NCI-H748 treated with DMSO at 0.1 percent for 48 hours (cell line): ENCODE data around the gene TNFRSF1A.

Source experiments
- DNase-seq: peaks from one replicate; lab custom pipeline; 2025; lab: John Stamatoyannopoulos, UW

Gene TNFRSF1A

DNA sequence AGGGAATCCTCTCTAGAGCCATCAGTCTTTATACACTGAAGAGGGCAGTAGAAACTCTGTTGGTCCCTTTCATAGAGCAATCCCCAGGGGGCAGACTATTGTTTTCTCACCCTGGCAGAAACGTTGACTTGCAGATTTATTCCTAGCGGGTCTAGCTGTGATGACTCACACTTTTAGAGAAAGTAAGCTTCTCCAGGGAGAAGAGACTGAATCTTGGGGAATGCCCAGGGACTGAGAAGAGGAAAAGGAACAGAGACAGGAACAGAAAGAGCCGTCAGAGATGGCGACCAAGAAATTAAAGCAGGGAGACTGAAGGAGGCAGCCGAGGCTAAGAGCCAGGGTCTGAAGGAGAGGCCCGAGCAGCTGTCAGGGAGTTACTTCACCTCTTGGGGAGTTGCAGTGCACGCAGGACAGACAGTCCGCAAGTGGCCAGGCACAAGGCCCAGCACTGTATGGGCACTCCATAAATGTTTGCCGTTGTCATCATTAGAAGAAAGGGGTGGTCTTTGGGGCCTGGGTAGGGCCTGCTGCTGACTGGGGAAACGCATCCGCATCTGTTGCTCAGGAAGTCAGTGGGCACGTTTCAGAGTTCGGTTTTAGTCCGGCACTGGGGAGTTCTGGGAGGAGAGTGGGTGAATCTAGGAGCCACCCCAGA, 18.4 kb downstream of the TNFRSF1A start:
- DNase-seq, result no peak

DNA sequence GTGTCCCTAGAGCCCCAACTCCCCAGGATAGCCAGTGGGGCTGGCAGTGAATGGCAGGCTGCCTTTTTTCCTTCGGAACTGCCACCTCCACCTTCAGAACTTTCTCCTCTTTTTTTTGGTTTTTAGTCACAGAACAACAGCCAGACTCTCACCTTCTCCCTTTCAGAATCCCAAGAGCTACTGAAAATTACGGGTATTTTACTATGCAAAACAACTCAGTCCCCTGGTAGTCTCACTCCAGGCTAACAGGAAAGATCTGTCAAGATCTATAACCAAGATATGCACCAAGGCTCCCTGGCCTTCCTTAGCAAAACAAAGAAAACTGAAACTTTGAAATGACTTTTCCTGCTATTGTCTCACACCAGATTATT, 18.9 kb downstream of the TNFRSF1A start:
- DNase-seq, result no peak

DNA sequence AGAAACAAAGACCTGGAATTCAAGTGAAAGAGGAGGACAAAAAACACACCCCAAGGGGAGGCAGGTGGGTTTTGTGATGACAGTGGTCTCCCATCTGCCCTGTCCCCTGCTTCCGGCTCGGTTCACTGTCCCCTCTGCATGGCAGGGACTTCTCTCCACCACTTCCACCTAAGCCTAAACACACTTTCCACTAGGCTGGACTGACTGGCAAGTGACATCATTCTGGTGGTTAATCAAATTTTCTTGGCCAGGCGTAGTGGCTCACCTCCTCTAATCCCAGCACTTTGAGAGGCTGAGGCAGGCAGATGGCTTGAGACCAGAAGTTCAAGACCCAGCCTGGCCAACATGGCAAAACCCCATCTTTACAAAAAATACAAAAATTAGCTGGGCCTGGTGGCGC, 19.5 kb downstream of the TNFRSF1A start:
- no peak for DNase-seq

GRCh38 chr12:6321905-6322304, 20.0 kb downstream of the TNFRSF1A start:
- DNase-seq, result no peak

- DNase-seq, result no peak
These were observed 22.4 kb downstream of the TNFRSF1A start for GRCh38 chr12:6319446-6319845.

- DNase-seq, result no peak
These were observed 23.4 kb downstream of the TNFRSF1A start for GRCh38 chr12:6318440-6318879.

- DNase-seq, result no peak
These were observed 24.0 kb downstream of the TNFRSF1A start for GRCh38 chr12:6317693-6318439.

- no peak for DNase-seq
These were observed 24.8 kb downstream of the TNFRSF1A start for GRCh38 chr12:6316921-6317692.

- DNase-seq, result no peak
These were observed 25.9 kb downstream of the TNFRSF1A start for GRCh38 chr12:6315704-6316597.

- no peak for DNase-seq
These were observed 26.7 kb downstream of the TNFRSF1A start for GRCh38 chr12:6315184-6315583.

GRCh38 chr12:6314776-6315175, 27.1 kb downstream of the TNFRSF1A start:
- DNase-seq, result no peak

DNA sequence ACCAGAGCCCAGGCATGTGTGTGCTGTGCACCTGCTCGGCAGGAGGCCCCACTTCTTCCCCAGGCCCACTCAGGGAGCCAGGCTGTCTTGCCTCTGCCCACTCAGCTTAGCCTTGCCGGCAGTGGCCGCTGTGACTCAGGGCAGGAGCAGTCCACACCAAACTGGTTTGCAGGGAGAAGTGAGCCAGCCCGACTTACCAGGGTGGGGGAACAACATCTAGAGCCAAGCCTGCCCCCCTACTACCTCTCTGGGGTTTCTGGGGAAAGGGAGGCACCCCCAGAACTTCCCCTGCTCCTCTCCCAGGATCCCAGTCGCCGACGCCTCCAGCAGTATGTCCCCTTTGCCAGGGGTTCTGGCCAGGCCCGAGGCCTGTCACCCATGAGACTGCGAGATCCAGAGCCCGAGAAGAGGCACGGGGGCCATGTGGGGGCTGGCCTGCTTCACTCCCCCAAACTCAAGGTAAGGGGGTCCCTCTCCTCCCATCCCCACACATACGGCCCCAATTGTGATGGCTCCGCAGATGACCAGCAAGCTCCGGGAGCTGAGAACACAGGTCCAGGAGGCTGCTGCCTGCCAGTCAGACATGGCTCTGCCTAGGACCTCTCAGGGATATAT, 28.4 kb downstream of the TNFRSF1A start:
- no peak for DNase-seq

DNA sequence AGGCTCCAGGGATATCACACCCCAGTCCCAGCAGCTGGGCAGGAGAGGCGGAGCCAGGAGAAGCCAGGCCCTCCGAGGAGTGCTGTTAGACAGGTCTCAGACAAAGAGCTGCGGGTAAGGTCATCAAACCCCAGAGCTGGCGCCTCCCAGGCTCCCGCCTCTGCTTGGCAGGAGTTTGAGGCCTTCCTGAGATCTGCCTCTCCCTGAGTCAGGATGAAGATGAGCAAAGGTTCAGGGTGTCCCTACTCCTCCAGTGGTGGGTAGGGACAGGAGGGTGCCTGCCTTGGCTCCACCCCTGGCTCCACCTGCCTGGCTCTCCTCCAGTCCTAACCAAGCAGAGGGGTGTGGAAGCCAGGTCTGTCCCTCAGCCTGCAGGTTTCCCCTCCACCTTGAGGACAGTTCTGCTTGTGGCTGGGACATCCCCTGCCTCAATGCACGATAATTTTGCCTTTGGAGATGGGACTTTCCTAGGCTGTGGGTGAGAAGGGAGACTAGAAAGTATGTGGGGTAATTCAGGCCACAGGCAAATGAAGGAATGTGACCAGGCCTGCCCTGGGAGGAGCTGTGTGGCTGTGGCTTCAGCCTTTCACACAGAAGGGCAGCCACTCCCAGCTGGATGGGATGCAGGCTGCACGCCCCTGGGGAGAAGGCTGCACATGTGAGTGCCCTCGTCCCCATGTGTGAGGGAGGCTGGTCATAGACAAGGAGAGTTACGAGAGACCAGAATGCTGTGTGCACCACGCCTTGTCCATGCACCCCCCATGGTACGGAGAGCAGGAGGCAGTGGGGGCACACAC, 29.1 kb downstream of the TNFRSF1A start:
- no peak for DNase-seq

GRCh38 chr12:6311822-6312528, 29.9 kb downstream of the TNFRSF1A start:
- no peak for DNase-seq

- DNase-seq, result no peak
These were observed 30.9 kb downstream of the TNFRSF1A start for GRCh38 chr12:6310771-6311610.

GRCh38 chr12:6307529-6307928, 34.3 kb downstream of the TNFRSF1A start:
- no peak for DNase-seq

DNA sequence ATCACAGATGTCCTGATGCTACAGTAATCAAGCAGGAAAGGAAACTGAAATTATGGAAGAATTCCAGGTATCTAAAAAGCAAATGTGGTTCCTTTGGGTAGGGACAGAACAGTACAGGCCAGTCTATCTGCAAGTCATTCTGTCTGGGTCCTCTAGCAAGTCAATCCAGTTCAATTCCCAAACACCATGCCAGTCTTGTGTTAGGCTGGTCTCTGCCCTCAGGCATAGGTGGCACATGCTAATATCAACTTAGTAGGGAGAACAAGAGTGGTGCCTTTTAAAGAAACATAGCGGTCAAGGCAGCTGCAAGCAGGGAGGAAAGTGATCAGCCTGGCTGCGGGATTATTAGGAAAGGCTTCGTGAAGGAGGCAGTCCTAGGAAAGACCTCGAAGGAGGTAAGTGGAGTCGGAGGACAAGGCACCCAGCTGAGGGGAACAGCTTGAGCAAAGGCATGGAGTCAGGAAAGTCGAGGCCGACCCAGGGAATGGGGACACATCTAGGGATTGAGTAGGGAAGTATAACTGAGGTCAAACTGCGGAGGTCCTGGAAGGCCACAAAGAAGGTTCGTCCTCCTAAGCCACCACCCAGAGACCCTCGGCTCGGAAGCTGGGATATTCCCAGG, 35.2 kb downstream of the TNFRSF1A start:
- DNase-seq, result no peak

DNA sequence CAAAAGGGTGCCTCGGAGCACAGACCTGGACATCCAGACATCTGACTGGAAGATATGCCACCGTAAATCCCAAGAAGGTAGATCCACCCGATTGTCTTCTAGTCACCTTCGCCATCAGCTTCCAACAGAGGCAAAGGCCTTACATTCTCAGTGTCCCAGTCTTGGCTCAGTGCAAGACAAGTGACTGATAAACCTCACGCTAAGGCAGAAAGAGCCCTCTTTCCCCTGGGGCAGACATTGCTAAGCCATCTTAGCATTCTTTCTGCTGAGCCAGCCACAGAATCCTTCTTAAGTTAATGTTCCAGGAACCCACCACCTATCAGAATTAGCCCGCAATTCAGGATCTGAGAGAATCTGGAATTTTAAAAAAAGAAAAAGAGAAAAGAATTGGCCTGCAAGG, 35.7 kb downstream of the TNFRSF1A start:
- DNase-seq, result no peak

DNA sequence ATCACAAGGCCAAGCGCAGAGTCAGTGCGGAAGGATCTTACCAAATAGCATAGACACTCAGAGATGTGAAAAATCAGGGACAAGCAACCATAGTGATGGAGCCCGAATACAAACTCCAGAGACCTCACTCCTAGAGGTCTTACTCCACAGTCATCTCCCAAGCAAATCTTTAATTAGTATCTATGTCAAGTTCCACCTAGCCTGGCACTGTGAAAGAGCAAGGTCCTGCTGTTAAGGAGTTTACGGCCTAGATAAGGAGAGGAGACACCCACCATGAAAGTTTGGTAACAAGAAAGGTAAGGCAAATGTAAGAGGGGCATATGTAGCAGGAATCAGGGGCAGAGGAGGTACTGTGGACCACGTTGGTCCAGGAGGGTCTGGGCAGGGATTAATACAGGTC, 38.8 kb downstream of the TNFRSF1A start:
- no peak for DNase-seq
